ENCODE measurements around the gene ABHD17A. TPM values are rescaled to one million over a fixed set of nuclear protein-coding genes. Genes with fewer than 3 reads are reported as not detected.
"Not testable (repeated sequence)": the region's sequence is repeated elsewhere in the genome, so short reads cannot be mapped to it uniquely, and the experiment has no call there.

Gene ABHD17A
- total and polyA plus RNA-seq, 8 donors = 21.1 to 71.0 (median 25.6) TPM

- Histone ChIP-seq H3K27me3 (no peaks in the 10 kb centered on the region), H3K36me3 (peaks cover 0 to 5% (median 0%) of the 10 kb centered on the region in 3 donors), H3K4me1 (peaks cover 0 to 18% (median 10%) of the 10 kb centered on the region in 3 donors), H3K4me3 (no peak overlapping the region), H3K9me3 (no peaks in the 10 kb centered on the region), H3K27ac (no peak overlapping the region)
- TF ChIP-seq, protein P1, sequence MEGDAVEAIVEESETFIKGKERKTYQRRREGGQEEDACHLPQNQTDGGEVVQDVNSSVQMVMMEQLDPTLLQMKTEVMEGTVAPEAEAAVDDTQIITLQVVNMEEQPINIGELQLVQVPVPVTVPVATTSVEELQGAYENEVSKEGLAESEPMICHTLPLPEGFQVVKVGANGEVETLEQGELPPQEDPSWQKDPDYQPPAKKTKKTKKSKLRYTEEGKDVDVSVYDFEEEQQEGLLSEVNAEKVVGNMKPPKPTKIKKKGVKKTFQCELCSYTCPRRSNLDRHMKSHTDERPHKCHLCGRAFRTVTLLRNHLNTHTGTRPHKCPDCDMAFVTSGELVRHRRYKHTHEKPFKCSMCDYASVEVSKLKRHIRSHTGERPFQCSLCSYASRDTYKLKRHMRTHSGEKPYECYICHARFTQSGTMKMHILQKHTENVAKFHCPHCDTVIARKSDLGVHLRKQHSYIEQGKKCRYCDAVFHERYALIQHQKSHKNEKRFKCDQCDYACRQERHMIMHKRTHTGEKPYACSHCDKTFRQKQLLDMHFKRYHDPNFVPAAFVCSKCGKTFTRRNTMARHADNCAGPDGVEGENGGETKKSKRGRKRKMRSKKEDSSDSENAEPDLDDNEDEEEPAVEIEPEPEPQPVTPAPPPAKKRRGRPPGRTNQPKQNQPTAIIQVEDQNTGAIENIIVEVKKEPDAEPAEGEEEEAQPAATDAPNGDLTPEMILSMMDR (IDR thresholded peaks at IDR 0.05) = no peak
- intact Hi-C loops (cut with DNase I) = no loop called here
- peak in 1 of 6 donors; percentile 80 for DNase-seq
- FAIRE-seq = no peak
- ATAC-seq = no peak
- 88 to 91% methylated on average over 19 to 34 of the region's 35 CpGs for WGBS, 2 donors
Observed at GRCh38 chr19:1880611-1881392, 4.5 kb downstream of the ABHD17A start.

DNA sequence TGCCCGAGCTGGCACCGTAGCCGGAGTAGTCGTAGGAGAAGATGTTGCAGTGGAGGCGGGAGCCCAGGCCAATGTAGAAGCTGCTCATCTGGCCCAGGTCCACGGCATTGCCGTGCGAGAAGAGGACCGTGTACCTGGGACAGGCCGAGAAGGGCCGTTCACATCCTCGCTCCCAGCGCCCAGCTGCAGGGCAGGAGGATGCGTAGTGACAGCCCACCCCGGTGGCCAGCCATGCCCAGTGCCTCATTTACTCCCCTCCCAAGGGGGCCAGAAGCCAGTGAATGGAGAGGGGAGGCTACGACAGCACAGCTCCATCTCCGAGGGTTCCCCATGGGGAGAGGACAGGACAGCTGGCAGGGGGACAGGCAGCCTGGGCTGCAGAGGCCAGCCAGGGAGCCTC lies 5.3 kb downstream of the ABHD17A start:
- peak in 1 of 6 donors; percentile 74 for DNase-seq
- not testable (repeated sequence) for H3K36me3 ChIP-seq

GRCh38 chr19:1878583-1878982 lies 6.7 kb downstream of the ABHD17A start:
- FAIRE-seq; DNase-seq; H3K36me3 ChIP-seq; intact Hi-C loops (cut with DNase I); H3K9me3 ChIP-seq; H3K27me3 ChIP-seq; H3K27ac ChIP-seq; H3K4me3 ChIP-seq; ATAC-seq: not testable (repeated sequence)
- WGBS, 2 donors = 76 to 80% methylated on average over 7 to 8 of the region's 8 CpGs
- peaks cover 7 to 23% (median 10%) of the 10 kb centered on the region in 3 donors for H3K4me1 ChIP-seq

More for the DNA sequence above, 5.3 kb downstream of the ABHD17A start:
- H3K4me3 ChIP-seq; H3K9me3 ChIP-seq; intact Hi-C loops (cut with DNase I); FAIRE-seq; H3K27me3 ChIP-seq; ATAC-seq; H3K27ac ChIP-seq: not testable (repeated sequence)
- peaks cover 0 to 18% (median 10%) of the 10 kb centered on the region in 3 donors for H3K4me1 ChIP-seq
- WGBS, 2 donors = 85 to 87% methylated on average over 13 to 17 of the region's 17 CpGs

GRCh38 chr19:1877280-1877660 lies 8.0 kb downstream of the ABHD17A start:
- FAIRE-seq, H3K4me3 ChIP-seq: not testable (repeated sequence)

DNA sequence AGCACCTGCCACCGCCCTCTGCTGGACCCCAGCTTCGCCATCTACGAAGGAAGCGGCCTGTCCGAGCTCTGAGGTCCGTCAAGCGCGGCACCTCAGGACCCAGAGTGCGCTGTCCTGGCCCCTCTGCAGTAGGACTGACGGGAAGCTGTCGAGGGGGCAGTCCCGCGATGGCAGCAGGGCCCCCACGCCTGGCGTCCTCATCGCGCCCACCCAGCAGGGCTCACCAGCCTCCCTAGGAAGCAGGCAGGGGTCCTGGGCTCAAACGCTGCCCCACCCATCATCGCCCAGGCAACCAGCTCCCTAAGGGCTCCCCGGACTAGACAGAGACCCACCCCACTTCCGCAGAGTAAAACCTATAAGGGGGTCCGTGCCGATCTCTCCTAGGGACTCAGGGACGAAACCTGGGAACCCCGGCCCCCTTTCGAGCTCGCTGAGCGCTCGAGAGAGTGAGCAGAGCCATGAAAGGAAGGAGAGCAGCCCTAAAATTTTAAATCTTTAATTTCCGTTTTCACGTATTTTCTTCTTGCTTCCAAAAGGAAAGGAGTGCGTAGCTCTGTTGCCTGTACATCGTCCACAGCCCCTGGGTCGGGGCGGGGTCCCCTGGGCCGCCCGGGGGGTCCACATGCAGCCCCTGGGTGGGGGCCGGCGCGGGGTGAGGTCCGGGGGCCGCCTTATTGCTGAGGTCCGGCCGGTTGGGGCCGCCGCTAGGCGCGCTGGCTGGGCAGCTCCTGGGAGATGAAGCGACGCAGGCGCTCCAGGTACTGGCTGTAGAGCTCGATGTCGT lies 8.6 kb downstream of the ABHD17A start:
- H3K4me3 ChIP-seq = peak overlapping the region; percentile 78 to 99 (median 97)
- 49 to 53% methylated on average over 39 to 47 of the region's 53 CpGs for WGBS, 2 donors
- intact Hi-C loops (cut with DNase I); H3K36me3 ChIP-seq; FAIRE-seq; H3K9me3 ChIP-seq; H3K27me3 ChIP-seq: not testable (repeated sequence)
- H3K27ac ChIP-seq = peak overlapping the region; percentile 88 to 95 (median 93)
- H3K4me1 ChIP-seq = peaks cover 11 to 25% (median 16%) of the 10 kb centered on the region in 3 donors
- DNase-seq (peak in 3 of 6 donors; percentile 36 to 67 (median 54)), ATAC-seq (peak in 2 of 4 donors; percentile 4 to 6)

More at GRCh38 chr19:1877280-1877660, 8.0 kb downstream of the ABHD17A start:
- H3K4me1 ChIP-seq = peaks cover 10 to 25% (median 16%) of the 10 kb centered on the region in 3 donors
- H3K27ac ChIP-seq; DNase-seq; H3K27me3 ChIP-seq; H3K9me3 ChIP-seq; H3K36me3 ChIP-seq; intact Hi-C loops (cut with DNase I); ATAC-seq: not testable (repeated sequence)
- WGBS, 2 donors = 79% methylated on average over 31 to 38 of the region's 47 CpGs

DNA sequence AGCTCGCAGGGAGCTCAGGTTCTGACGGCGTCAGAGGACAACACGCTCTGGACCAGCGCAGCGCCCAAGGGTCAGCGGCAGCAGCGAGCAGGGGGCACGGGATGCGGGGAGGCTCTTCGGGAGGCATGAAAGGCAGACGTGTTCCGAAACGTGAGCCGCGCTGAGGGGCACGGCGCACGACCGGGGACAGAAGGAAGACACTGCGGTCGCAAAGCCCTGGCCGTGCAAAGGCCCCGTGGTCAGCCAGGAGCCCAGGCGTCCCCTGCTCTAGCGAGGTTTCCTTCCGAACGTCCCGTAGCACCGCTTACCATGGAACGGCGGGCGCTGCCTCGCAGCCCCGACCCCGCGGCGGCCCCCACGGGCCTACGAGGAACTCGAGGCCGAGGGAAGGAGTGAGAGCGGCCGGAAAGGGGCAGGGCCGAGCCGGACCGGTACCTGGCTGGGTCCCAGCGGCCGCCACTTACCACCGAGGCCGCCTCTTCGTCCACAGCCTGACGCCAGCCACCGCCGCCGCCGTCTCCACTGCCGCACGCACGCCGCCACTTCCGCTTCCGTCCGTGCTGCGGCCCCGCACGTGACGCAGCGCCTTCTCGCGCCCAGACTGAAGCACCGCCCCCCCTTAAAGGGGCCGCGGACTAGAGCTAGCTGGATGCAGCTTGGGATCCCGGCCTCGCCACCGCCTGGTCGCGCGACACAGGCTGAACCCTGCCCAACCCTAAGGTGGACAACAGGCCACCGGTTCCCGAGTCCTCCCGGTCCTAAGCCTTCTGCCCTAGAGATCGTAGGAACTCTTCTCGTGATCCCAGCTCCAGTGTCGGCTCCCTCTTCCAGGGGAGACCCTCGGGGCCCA lies 9.4 kb downstream of the ABHD17A start:
- ATAC-seq = peak; percentile 91 to 95 (median 94)
- FAIRE-seq = no peak
- H3K27ac ChIP-seq = peak overlapping the region; percentile 88 to 95 (median 93)
- H3K4me1 ChIP-seq = peaks cover 19 to 30% (median 22%) of the 10 kb centered on the region in 3 donors
- TF ChIP-seq, protein P1 (IDR thresholded peaks at IDR 0.05) = no peak
- WGBS, 2 donors = 1% methylated on average over 68 to 87 of the region's 87 CpGs
- intact Hi-C loops (cut with DNase I) = no loop called here
- H3K27me3 ChIP-seq = no peaks in the 10 kb centered on the region
- H3K9me3 ChIP-seq = no peaks in the 10 kb centered on the region
- H3K36me3 ChIP-seq = peaks cover 0 to 5% (median 0%) of the 10 kb centered on the region in 3 donors
- DNase-seq = peak; percentile 87 to 96 (median 90)
- H3K4me3 ChIP-seq = peak overlapping the region; percentile 78 to 99 (median 97)

DNA sequence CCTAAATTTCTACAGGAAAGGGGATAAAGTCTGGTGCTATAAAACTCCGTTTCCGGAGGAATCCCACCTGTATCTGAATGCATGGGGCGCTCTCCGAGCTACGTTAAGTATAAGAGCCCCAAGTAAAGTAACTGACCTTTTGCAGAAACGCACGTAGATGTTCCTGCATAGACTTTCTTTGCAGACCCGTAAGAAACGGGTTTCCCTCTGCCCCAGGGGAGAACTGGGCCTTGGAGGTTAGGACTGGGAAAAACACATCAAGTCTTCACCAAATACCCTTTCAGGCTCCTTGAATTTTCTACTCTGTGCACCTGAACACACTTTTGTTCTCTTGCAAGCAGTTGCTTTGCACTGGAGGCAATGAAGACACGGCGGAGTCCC lies 10.0 kb downstream of the ABHD17A start:
- peaks cover 19 to 31% (median 22%) of the 10 kb centered on the region in 3 donors for H3K4me1 ChIP-seq
- H3K9me3 ChIP-seq; FAIRE-seq; H3K36me3 ChIP-seq; H3K27me3 ChIP-seq; DNase-seq; intact Hi-C loops (cut with DNase I): not testable (repeated sequence)
- peak; percentile 1 to 4 (median 1) for ATAC-seq
- WGBS, 2 donors = 0 to 2% methylated on average over 11 of the region's 11 CpGs
- H3K27ac ChIP-seq = peak overlapping the region; percentile 88 to 95 (median 93)
- peak overlapping the region; percentile 78 to 99 (median 97) for H3K4me3 ChIP-seq

Data from pancreas (tissue), 10 donors.